Activated naive CD8-positive, alpha-beta T cell treated with anti-CD3 and anti-CD28 coated beads, Interleukin-2, amount 50 U/mL, for 24 hours (primary cell): ENCODE results near the gene DNAJC1.

Experiments used
- ATAC-seq: fragments of 150-1000 bp; cut with Tn5 transposase; one replicate; pipeline ENCODE4 v1.10.0; 2021
- DNase-seq: peaks from one replicate; pipeline ENCODE4 v3.0.0; 2021
- H3K27ac Mint-ChIP-seq: one replicate; pipeline ENCODE4 v1.8.0; 2021; ENCODE audit warnings: mild to moderate bottlenecking, mixed read lengths
- H3K27me3 Mint-ChIP-seq: one replicate; pipeline ENCODE4 v1.8.0; 2021; ENCODE audit warnings: mixed read lengths
- H3K36me3 Mint-ChIP-seq: one replicate; pipeline ENCODE4 v1.8.0; 2021; ENCODE audit warnings: low read depth, mixed read lengths
- H3K4me1 Mint-ChIP-seq: one replicate; pipeline ENCODE4 v1.8.0; 2021; ENCODE audit warnings: mixed read lengths
- H3K4me3 Mint-ChIP-seq: one replicate; pipeline ENCODE4 v1.8.0; 2021; ENCODE audit warnings: mild to moderate bottlenecking, moderate library complexity, mixed read lengths
- H3K9me3 Mint-ChIP-seq: one replicate; pipeline ENCODE4 v1.8.0; 2021; ENCODE audit warnings: mixed read lengths

DNAJC1 gene

GRCh38 chr10:21750424-21750823 is 253.1 kb downstream of the DNAJC1 start:
- no peak for DNase-seq
- Mint-ChIP-seq H3K9me3 (no peaks in the 10 kb centered on the region), H3K4me1 (peaks cover 8% of the 10 kb centered on the region), H3K4me3 (no peak overlapping the region), H3K27me3 (no peaks in the 10 kb centered on the region), H3K36me3 (peaks cover 2% of the 10 kb centered on the region), H3K27ac (no peak overlapping the region)
- no peak for ATAC-seq

- Mint-ChIP-seq H3K36me3 (peaks cover 2% of the 10 kb centered on the region), H3K9me3 (no peaks in the 10 kb centered on the region), H3K27ac (no peak overlapping the region), H3K4me3 (no peak overlapping the region), H3K27me3 (no peaks in the 10 kb centered on the region), H3K4me1 (peaks cover 8% of the 10 kb centered on the region)
- DNase-seq, result no peak
- no peak for ATAC-seq
Measured at GRCh38 chr10:21749788-21750187, 253.7 kb downstream of the DNAJC1 start.

- H3K4me1 Mint-ChIP-seq, result peaks cover 8% of the 10 kb centered on the region
- ATAC-seq, result no peak
- H3K27ac Mint-ChIP-seq, result no peak overlapping the region
- no peak for DNase-seq
- no peak overlapping the region for H3K4me3 Mint-ChIP-seq
- H3K9me3 Mint-ChIP-seq, result no peaks in the 10 kb centered on the region
- H3K27me3 Mint-ChIP-seq, result no peaks in the 10 kb centered on the region
- peaks cover 6% of the 10 kb centered on the region for H3K36me3 Mint-ChIP-seq
Measured at GRCh38 chr10:21747809-21748208, 255.7 kb downstream of the DNAJC1 start.

GRCh38 chr10:21746118-21746517 is 257.4 kb downstream of the DNAJC1 start:
- peak overlapping the region; percentile 59 for H3K27ac Mint-ChIP-seq
- H3K36me3 Mint-ChIP-seq, result peaks cover 19% of the 10 kb centered on the region
- DNase-seq (no peak), ATAC-seq (peak; percentile 66)
- no peak overlapping the region for H3K4me3 Mint-ChIP-seq
- no peaks in the 10 kb centered on the region for H3K9me3 Mint-ChIP-seq
- H3K27me3 Mint-ChIP-seq, result no peaks in the 10 kb centered on the region
- peaks cover 11% of the 10 kb centered on the region for H3K4me1 Mint-ChIP-seq

- ATAC-seq, result no peak
- Mint-ChIP-seq H3K27ac (no peak overlapping the region), H3K4me3 (no peak overlapping the region), H3K27me3 (no peaks in the 10 kb centered on the region), H3K36me3 (peaks cover 28% of the 10 kb centered on the region), H3K4me1 (peaks cover 22% of the 10 kb centered on the region), H3K9me3 (no peaks in the 10 kb centered on the region)
- no peak for DNase-seq
Measured at GRCh38 chr10:21744223-21744622, 259.3 kb downstream of the DNAJC1 start.

GRCh38 chr10:21742740-21743412 is 260.7 kb downstream of the DNAJC1 start:
- H3K36me3 Mint-ChIP-seq, result peaks cover 32% of the 10 kb centered on the region
- H3K27me3 Mint-ChIP-seq, result no peaks in the 10 kb centered on the region
- no peak overlapping the region for H3K27ac Mint-ChIP-seq
- peaks cover 22% of the 10 kb centered on the region for H3K4me1 Mint-ChIP-seq
- H3K4me3 Mint-ChIP-seq, result no peak overlapping the region
- DNase-seq (no peak), ATAC-seq (no peak)
- H3K9me3 Mint-ChIP-seq, result no peaks in the 10 kb centered on the region

GRCh38 chr10:21740989-21741388 is 262.5 kb downstream of the DNAJC1 start:
- H3K9me3 Mint-ChIP-seq, result no peaks in the 10 kb centered on the region
- H3K36me3 Mint-ChIP-seq, result peaks cover 31% of the 10 kb centered on the region
- no peak for ATAC-seq
- H3K4me3 Mint-ChIP-seq, result no peak overlapping the region
- H3K27ac Mint-ChIP-seq, result peak overlapping the region; percentile 37
- DNase-seq, result no peak
- H3K27me3 Mint-ChIP-seq, result no peaks in the 10 kb centered on the region
- peaks cover 31% of the 10 kb centered on the region for H3K4me1 Mint-ChIP-seq

GRCh38 chr10:21737106-21737505 is 266.4 kb downstream of the DNAJC1 start:
- H3K4me1 Mint-ChIP-seq, result peaks cover 28% of the 10 kb centered on the region
- no peak for DNase-seq
- peaks cover 33% of the 10 kb centered on the region for H3K36me3 Mint-ChIP-seq
- ATAC-seq, result no peak
- no peaks in the 10 kb centered on the region for H3K27me3 Mint-ChIP-seq
- H3K4me3 Mint-ChIP-seq, result no peak overlapping the region
- H3K9me3 Mint-ChIP-seq, result no peaks in the 10 kb centered on the region
- H3K27ac Mint-ChIP-seq, result peak overlapping the region; percentile 13

GRCh38 chr10:21733710-21734109 is 269.8 kb downstream of the DNAJC1 start:
- no peak overlapping the region for H3K4me3 Mint-ChIP-seq
- DNase-seq (no peak), ATAC-seq (no peak)
- no peaks in the 10 kb centered on the region for H3K9me3 Mint-ChIP-seq
- H3K4me1 Mint-ChIP-seq, result peaks cover 13% of the 10 kb centered on the region
- no peak overlapping the region for H3K27ac Mint-ChIP-seq
- peaks cover 24% of the 10 kb centered on the region for H3K36me3 Mint-ChIP-seq
- no peaks in the 10 kb centered on the region for H3K27me3 Mint-ChIP-seq

- H3K9me3 Mint-ChIP-seq, result no peaks in the 10 kb centered on the region
- peak; percentile 48 for DNase-seq
- peaks cover 25% of the 10 kb centered on the region for H3K36me3 Mint-ChIP-seq
- H3K4me3 Mint-ChIP-seq, result no peak overlapping the region
- H3K4me1 Mint-ChIP-seq, result peaks cover 16% of the 10 kb centered on the region
- no peaks in the 10 kb centered on the region for H3K27me3 Mint-ChIP-seq
- peak; percentile 79 for ATAC-seq
- no peak overlapping the region for H3K27ac Mint-ChIP-seq
Measured at GRCh38 chr10:21732067-21732772, 271.3 kb downstream of the DNAJC1 start.

- H3K27me3 Mint-ChIP-seq, result no peaks in the 10 kb centered on the region
- no peak for ATAC-seq
- no peaks in the 10 kb centered on the region for H3K9me3 Mint-ChIP-seq
- H3K36me3 Mint-ChIP-seq, result peaks cover 26% of the 10 kb centered on the region
- no peak overlapping the region for H3K4me3 Mint-ChIP-seq
- H3K4me1 Mint-ChIP-seq, result peaks cover 26% of the 10 kb centered on the region
- no peak overlapping the region for H3K27ac Mint-ChIP-seq
- no peak for DNase-seq
Measured at GRCh38 chr10:21728618-21729017, 274.9 kb downstream of the DNAJC1 start.

GRCh38 chr10:21727452-21728168 is 275.9 kb downstream of the DNAJC1 start:
- DNase-seq, result no peak
- no peak for ATAC-seq
- Mint-ChIP-seq H3K36me3 (peaks cover 26% of the 10 kb centered on the region), H3K9me3 (no peaks in the 10 kb centered on the region), H3K27ac (no peak overlapping the region), H3K27me3 (no peaks in the 10 kb centered on the region), H3K4me1 (peaks cover 27% of the 10 kb centered on the region), H3K4me3 (no peak overlapping the region)

GRCh38 chr10:21726601-21727225 is 276.8 kb downstream of the DNAJC1 start:
- no peak for ATAC-seq
- Mint-ChIP-seq H3K4me1 (peaks cover 30% of the 10 kb centered on the region), H3K27me3 (no peaks in the 10 kb centered on the region), H3K27ac (no peak overlapping the region), H3K36me3 (peaks cover 26% of the 10 kb centered on the region), H3K9me3 (no peaks in the 10 kb centered on the region), H3K4me3 (no peak overlapping the region)
- no peak for DNase-seq

- H3K36me3 Mint-ChIP-seq, result peaks cover 23% of the 10 kb centered on the region
- ATAC-seq (peak; percentile 59), DNase-seq (peak; percentile 19)
- no peaks in the 10 kb centered on the region for H3K9me3 Mint-ChIP-seq
- H3K4me1 Mint-ChIP-seq, result peaks cover 33% of the 10 kb centered on the region
- no peaks in the 10 kb centered on the region for H3K27me3 Mint-ChIP-seq
- H3K27ac Mint-ChIP-seq, result no peak overlapping the region
- H3K4me3 Mint-ChIP-seq, result no peak overlapping the region
Measured at GRCh38 chr10:21724687-21725367, 278.7 kb downstream of the DNAJC1 start.
